IMR-90 (cell line): Measurements from ENCODE around the gene ASPG. TPM values are rescaled to one million over a fixed set of nuclear protein-coding genes. Genes with fewer than 3 reads are reported as not detected.

Experiments
- ATAC-seq: fragments of 200-7000 bp; cut with Tn5 transposase; 2 replicates; pipeline ENCODE4 v1.9.1; 2020; ENCODE audit warnings: low read depth, mild to moderate bottlenecking, moderate library complexity
- BruUV-seq: library from RNA; stranded (reverse); fragments of 400-500 nt; replicated peaks from 2 replicates; lab custom pipeline; 2021; lab: Mats Ljungman, UMichigan
- CTCF ChIA-PET: fragments of 300-600 bp; formaldehyde crosslinking; extraction: SDS; loops from one replicate; lab custom pipeline; 2021; ENCODE audit warnings: antibody characterized with exemption; lab: Yijun Ruan, JAX
- POLR2A ChIA-PET: fragments of 300-600 bp; sonication (Branson Sonifier 250); formaldehyde crosslinking; loops from one replicate; lab custom pipeline; 2022; ENCODE audit warnings: antibody characterized with exemption; ENCODE audit not compliant: unreplicated experiment; lab: Charles Lee
- DNase-seq: peaks from one replicate; pipeline ENCODE4 v3.0.0; 2013
- H2AFZ ChIP-seq: replicated peaks from 2 replicates; pipeline ENCODE3; 2013; ENCODE audit warnings: low read length, mild to moderate bottlenecking; ENCODE audit not compliant: poor library complexity
- H2AK5ac ChIP-seq: 2 replicates; pipeline ENCODE4 v1.6.1; 2013; ENCODE audit warnings: low read depth, low read length, inconsistent platforms
- H2AK9ac ChIP-seq: replicated peaks from 2 replicates; pipeline ENCODE3; 2013; ENCODE audit warnings: mild to moderate bottlenecking, low read depth, low read length, moderate library complexity; ENCODE audit not compliant: poor library complexity
- H2BK120ac ChIP-seq: 2 replicates; pipeline ENCODE4 v1.6.1; 2013; ENCODE audit warnings: low read depth, low read length, inconsistent platforms
- H2BK15ac ChIP-seq: 3 replicates; pipeline ENCODE4 v1.6.1; 2013; ENCODE audit warnings: low read depth, low read length, inconsistent platforms
- H2BK20ac ChIP-seq: 2 replicates; pipeline ENCODE4 v1.6.1; 2013; ENCODE audit warnings: low read depth, mild to moderate bottlenecking, inconsistent platforms, low read length, moderate library complexity
- H2BK5ac ChIP-seq: 2 replicates; pipeline ENCODE4 v1.6.1; 2013; ENCODE audit warnings: mild to moderate bottlenecking, low read depth, low read length, inconsistent platforms; ENCODE audit not compliant: poor library complexity, severe bottlenecking
- H3K14ac ChIP-seq: replicated peaks from 2 replicates; pipeline ENCODE4 v1.6.1; 2013; ENCODE audit warnings: low read depth, low read length, inconsistent platforms
- H3K18ac ChIP-seq: 2 replicates; pipeline ENCODE4 v1.6.1; 2013; ENCODE audit warnings: low read depth, low read length, control low read depth
- H3K23ac ChIP-seq: 2 replicates; pipeline ENCODE4 v1.6.1; 2013; ENCODE audit warnings: low read depth, low read length, inconsistent platforms
- H3K27ac ChIP-seq: 2 replicates; pipeline ENCODE4 v1.5.1; 2013; ENCODE audit warnings: mild to moderate bottlenecking, control low read depth, low read length; ENCODE audit not compliant: insufficient read depth
- H3K27me3 ChIP-seq: 2 replicates; pipeline ENCODE4 v1.6.1; 2013; ENCODE audit warnings: low read length; ENCODE audit not compliant: control insufficient read depth, insufficient read depth
- H3K36me3 ChIP-seq: 2 replicates; pipeline ENCODE4 v1.6.1; 2013; ENCODE audit warnings: low read length, mixed read lengths; ENCODE audit not compliant: control insufficient read depth, insufficient read depth
- H3K4ac ChIP-seq: 2 replicates; pipeline ENCODE4 v1.6.1; 2013; ENCODE audit warnings: low read depth, low read length, inconsistent platforms
- H3K4me1 ChIP-seq: 2 replicates; pipeline ENCODE4 v1.6.1; 2013; ENCODE audit warnings: low read length, mixed read lengths; ENCODE audit not compliant: control insufficient read depth, insufficient read depth
- H3K4me2 ChIP-seq: 2 replicates; pipeline ENCODE4 v1.6.1; 2013; ENCODE audit warnings: low read depth, mild to moderate bottlenecking, control low read depth, low read length, moderate library complexity
- H3K4me3 ChIP-seq: 2 replicates; pipeline ENCODE4 v1.5.1; 2013; ENCODE audit warnings: low read depth, mild to moderate bottlenecking, control low read depth, low read length, moderate library complexity; ENCODE audit not compliant: insufficient read depth
- H3K56ac ChIP-seq: 2 replicates; pipeline ENCODE4 v1.6.1; 2013; ENCODE audit warnings: low read length, inconsistent platforms; ENCODE audit not compliant: insufficient read depth; ENCODE audit errors: extremely low read depth
- H3K79me1 ChIP-seq, 2 experiments: 2 replicates each; pipeline ENCODE4 v1.6.1; 2013; ENCODE audit warnings: low read length in 2 of 2, inconsistent platforms in 1 of 2, low read depth in 1 of 2
- H3K9ac ChIP-seq: 2 replicates; pipeline ENCODE4 v1.6.1; 2013; ENCODE audit warnings: low read depth, low read length, control low read depth
- H3K9me1 ChIP-seq: 2 replicates; pipeline ENCODE4 v1.6.1; 2013; ENCODE audit warnings: low read length, inconsistent platforms; ENCODE audit not compliant: insufficient read depth
- H3K9me3 ChIP-seq: 2 replicates; pipeline ENCODE4 v1.6.1; 2013; ENCODE audit warnings: low read length; ENCODE audit not compliant: control insufficient read depth, insufficient read depth
- H4K20me1 ChIP-seq: 2 replicates; pipeline ENCODE4 v1.6.1; 2013; ENCODE audit warnings: low read length, inconsistent platforms; ENCODE audit not compliant: insufficient read depth
- H4K5ac ChIP-seq: 2 replicates; pipeline ENCODE4 v1.6.1; 2013; ENCODE audit warnings: mild to moderate bottlenecking, low read depth, low read length, control low read depth
- H4K8ac ChIP-seq, 2 experiments: 2 replicates each; pipeline ENCODE4 v1.6.1; 2013; ENCODE audit warnings: low read depth in 2 of 2, low read length in 2 of 2, control low read depth in 1 of 2, inconsistent platforms in 1 of 2
- H4K91ac ChIP-seq: 2 replicates; pipeline ENCODE4 v1.6.1; 2013; ENCODE audit warnings: low read depth, low read length, inconsistent platforms; ENCODE audit not compliant: insufficient read depth
- CEBPB ChIP-seq: IDR thresholded peaks from 2 replicates; pipeline ENCODE4 v1.6.1; 2012; ENCODE audit warnings: low read depth, low read length, improper control_type of control experiment
- MAZ ChIP-seq: IDR thresholded peaks from 2 replicates; pipeline ENCODE4 v1.6.1; 2012; ENCODE audit warnings: low read depth, mild to moderate bottlenecking, low read length, improper control_type of control experiment, moderate library complexity, borderline replicate concordance
- WGBS, 2 experiments: methylation state at CpG; one replicate each; pipeline versions ENCODE4 v1.1.5 to v1.1.7; 2013; ENCODE audit warnings: missing lambda C conversion rate in 2 of 2; ENCODE audit not compliant: insufficient read length in 1 of 2; ENCODE audit errors: extremely low coverage in 2 of 2; 5-methylcytosine and 5-hydroxymethylcytosine counted together
- dilution Hi-C: fragments of 300-500 bp; cut with HindIII; formaldehyde crosslinking; loops from one replicate; pipeline ENCODE4 v1.14.3; 2018; ENCODE audit warnings: low sequenced_read_pairs; ENCODE audit not compliant: unreplicated experiment
- in situ Hi-C: fragments of 300-500 bp; cut with MboI; formaldehyde crosslinking; loops from 3 replicates; pipeline ENCODE4 v1.14.3; 2019; ENCODE audit warnings: low sequenced_read_pairs, inconsistent platforms, mixed read lengths
- intact Hi-C: fragments of 100-400 bp; cut with micrococcal nuclease; formaldehyde crosslinking; loops from 2 replicates; pipeline ENCODE4 v1.10.0; 2022
- polyA plus RNA-seq, 3 experiments: library from polyadenylated mRNA; depleted of rRNA; stranded (reverse); fragments of >200 nt; gene quantifications; 2 replicates each; pipeline ENCODE4 v1.2.3, GENCODE V29; 2012; ENCODE audit warnings: low replicate concordance in 1 of 3
- total RNA-seq: library from RNA; depleted of rRNA; stranded (reverse); fragments of >200 nt; gene quantifications from 2 replicates; pipeline ENCODE4 v1.2.3, GENCODE V29; 2012

The ASPG gene
- total and polyA plus RNA-seq, 2 of the 4 experiments (the other 2 are of a cell fraction) = not detected

- H2AK9ac ChIP-seq = no peak overlapping the region
- H3K9me3 ChIP-seq = no peaks in the 10 kb centered on the region
- dilution Hi-C loops (no loop called here), intact Hi-C loops (no loop called here), in situ Hi-C loops (no loop called here)
- H4K5ac ChIP-seq = no peak overlapping the region
- POLR2A ChIA-PET = no interaction called here
- H3K4me3 ChIP-seq = no peak overlapping the region
- peaks cover 2% of the 10 kb centered on the region; the same call in 1 of the 2 replicates for H3K27me3 ChIP-seq
- H3K4me2 ChIP-seq = no peak overlapping the region
- no peaks in the 10 kb centered on the region for H3K79me1 ChIP-seq
- H3K36me3 ChIP-seq = no peaks in the 10 kb centered on the region
- H2AFZ ChIP-seq = no peak overlapping the region
- no peak overlapping the region for H3K18ac ChIP-seq
- H2BK20ac ChIP-seq = no peak overlapping the region
- H3K4ac ChIP-seq = no peak overlapping the region
- H2BK5ac ChIP-seq = no peak overlapping the region
- no peaks in the 10 kb centered on the region for H3K4me1 ChIP-seq
- H4K8ac ChIP-seq = no peak overlapping the region
- CTCF ChIA-PET = no interaction called here
- H3K56ac ChIP-seq = no peak overlapping the region
- H2BK120ac ChIP-seq = no peak overlapping the region
- H3K23ac ChIP-seq = no peak overlapping the region
- WGBS, 2 experiments = 27% methylated on average over 2 of the region's 7 CpGs; no CpG with 5 or more reads in 1 of the 2 experiments
- no peak overlapping the region for H2AK5ac ChIP-seq
- no peak overlapping the region for H4K91ac ChIP-seq
- H4K20me1 ChIP-seq = no peaks in the 10 kb centered on the region
- DNase-seq (no peak), ATAC-seq (no peak)
- H3K9me1 ChIP-seq = no peaks in the 10 kb centered on the region
- TF ChIP-seq CEBPB (no peak), MAZ (no peak)
- no peak overlapping the region for H2BK15ac ChIP-seq
- no TSS peak for BruUV-seq
- no peak overlapping the region for H3K27ac ChIP-seq
- no peak overlapping the region for H3K9ac ChIP-seq
- no peak overlapping the region for H3K14ac ChIP-seq
Observed at GRCh38 chr14:104036212-104036611, 49.3 kb upstream of the ASPG start.
